Activated CD4-positive, alpha-beta T cell treated with anti-CD3 and anti-CD28 coated beads, Interleukin-2, amount 50 U/mL, for 48 hours (primary cell): ENCODE measurements around the gene BRD1.
A peak's percentile ranks its signal among the peaks of the same experiment; 100 is the strongest.

Experiments used
- DNase-seq, 2 experiments: peaks; one replicate each; pipeline ENCODE4 v3.0.0-alpha.2; 2020

BRD1 gene

GRCh38 chr22:49725516-49725915, 102.2 kb downstream of the BRD1 start:
- no peak for DNase-seq

DNA sequence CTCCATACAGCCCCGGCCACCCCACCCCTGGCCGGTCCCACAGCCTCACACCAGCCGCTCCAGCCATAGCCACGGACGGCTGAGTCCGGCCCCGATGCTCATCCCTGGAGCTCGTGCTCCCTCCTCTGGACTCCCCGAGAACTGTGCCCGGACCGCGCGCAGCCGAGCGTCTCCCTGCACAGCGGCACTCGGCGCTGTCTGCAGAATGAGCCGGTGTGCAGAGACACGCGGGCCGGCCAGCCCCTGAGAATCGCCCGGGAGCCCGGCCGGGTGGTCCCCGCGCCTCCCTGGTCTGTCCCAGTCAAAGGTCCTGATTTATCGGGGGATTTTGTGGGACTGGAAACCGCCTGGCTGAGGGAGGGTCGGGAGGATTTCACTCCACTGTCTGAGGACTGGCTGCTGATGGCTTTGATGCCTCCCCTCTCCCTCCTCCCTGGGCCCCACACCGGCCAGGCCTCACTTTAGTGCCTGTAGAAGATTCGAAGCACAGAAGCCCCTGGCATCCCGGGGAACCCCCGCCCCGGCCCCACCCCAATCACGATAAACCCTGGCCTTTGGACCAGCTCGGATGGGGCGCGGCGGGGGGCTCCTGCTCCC, 102.7 kb downstream of the BRD1 start:
- DNase-seq: peak; percentile 81 to 83

DNA sequence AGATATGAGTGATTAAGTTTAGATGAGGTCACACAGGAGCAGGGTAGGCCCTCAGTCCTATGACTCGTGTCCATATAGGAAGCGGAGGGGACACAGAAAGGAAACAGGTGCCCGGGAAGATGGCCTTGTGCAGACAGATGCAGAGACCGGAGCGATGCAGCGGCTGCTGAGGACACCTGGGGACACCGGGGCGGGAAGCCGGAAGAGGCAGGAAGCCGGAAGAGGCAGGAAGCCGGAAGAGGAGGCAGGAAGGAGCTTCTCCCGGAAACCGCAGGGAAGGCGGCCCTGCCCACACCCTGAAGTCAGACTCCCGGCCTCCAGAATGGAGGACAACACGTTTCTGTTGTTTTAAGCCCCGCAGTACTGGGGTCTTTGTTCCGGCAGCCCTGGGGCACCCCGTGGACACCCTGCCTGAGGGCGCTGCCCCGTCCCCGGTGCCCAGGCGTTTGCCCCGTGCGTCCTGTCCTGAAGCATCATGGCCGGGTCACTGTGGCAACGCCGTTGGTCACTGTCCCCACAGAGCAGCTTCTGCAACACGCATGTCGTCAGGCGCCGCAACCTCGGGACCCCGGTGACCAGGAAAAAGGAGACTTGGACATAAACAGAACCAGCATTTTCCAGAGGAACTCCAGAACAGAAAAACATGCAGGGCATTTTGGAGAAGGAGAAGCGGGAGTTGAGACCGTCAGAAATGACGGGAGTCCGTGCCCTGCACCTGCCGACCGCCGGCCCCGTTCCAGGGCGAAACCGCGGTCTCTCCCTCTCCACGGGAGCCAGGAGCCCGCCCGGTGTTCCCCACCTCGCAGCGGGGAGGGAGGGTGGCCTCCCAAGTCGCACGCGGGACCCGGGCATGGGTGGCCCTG, 103.4 kb downstream of the BRD1 start:
- DNase-seq: peak; percentile 60 to 67

DNA sequence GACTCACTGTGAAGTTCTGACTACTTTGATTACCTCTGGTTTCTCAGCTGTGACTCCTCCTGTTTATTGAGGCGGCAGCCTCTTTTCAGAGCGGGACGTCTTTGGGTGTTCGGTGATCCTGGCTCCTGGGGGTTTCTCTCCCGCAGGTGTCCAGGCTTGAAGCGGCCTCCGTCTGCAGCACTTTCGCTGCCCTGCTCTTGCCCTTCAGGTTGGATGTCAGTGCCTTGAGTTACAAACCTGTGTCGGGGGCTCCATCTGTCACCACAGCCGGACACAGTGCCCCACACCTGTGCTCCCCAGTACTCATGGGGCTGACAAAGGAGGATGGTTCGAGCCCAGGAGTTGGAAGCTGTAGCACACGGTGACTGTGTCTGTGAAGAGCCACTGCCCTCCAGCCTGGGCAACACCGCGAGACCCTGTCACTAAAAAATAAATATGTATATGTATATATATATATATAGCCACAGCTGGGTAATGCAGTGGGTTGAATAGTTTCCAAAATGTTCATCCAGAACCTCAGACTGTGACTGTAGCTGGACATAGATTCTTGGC, 104.1 kb downstream of the BRD1 start:
- DNase-seq: no peak
